ENCODE results near the gene ABHD12. TPM values are rescaled to one million over a fixed set of nuclear protein-coding genes. Genes with fewer than 3 reads are reported as not detected.
A peak's percentile ranks its signal among the peaks of the same experiment; 100 is the strongest.

ABHD12 gene
- total and polyA plus RNA-seq, 10 of the 15 experiments (the other 5 are each of a cell fraction or from before 2014, with no cell fraction given) = 1.5 to 61.8 (median 26.7) TPM

GRCh38 chr20:25308083-25308491 lies 82.5 kb downstream of the ABHD12 start:
- ChIA-PET SMC1A (ENCODE audit: uncharacterized antibody, unreplicated experiment) (interaction anchor here (1.0 to 2.6 kb wide), 3 partner anchors 9 to 244 kb away, joined by 3 to 7 read pairs (median 6); no protein-coding TSS in a partner anchor), CTCF (interaction anchor here (1.1 to 2.0 kb wide), 3 partner anchors 11 to 91 kb away, joined by 3 to 7 read pairs (median 6); no protein-coding TSS in a partner anchor), RAD21 (ENCODE audit: unreplicated experiment) (no interaction called here), POLR2A (no interaction called here)
- no peak overlapping the region for H3K27ac ChIP-seq (ENCODE audit: control insufficient read depth, insufficient read depth)
- in situ Hi-C loops (cut with MboI) (no loop called here), intact Hi-C loops (cut with micrococcal nuclease; ENCODE audit: unreplicated experiment) (no loop called here)
- WGBS (ENCODE audit: insufficient coverage, insufficient replicate concordance, low lambda C conversion rate, missing lambda C conversion rate) = 70% methylated on average over 13 of the region's 13 CpGs
- H3K79me2 ChIP-seq (ENCODE audit: control insufficient read depth, insufficient read depth, low read length) = no peaks in the 10 kb centered on the region
- H3K27me3 ChIP-seq (replicated peaks in 1 of 2; ENCODE audit: control insufficient read depth in 2 of 2, insufficient read depth in 2 of 2, low read length in 1 of 2) = no peaks in the 10 kb centered on the region
- BruUV-seq (replicated peaks) = no TSS peak
- H4K20me1 ChIP-seq (ENCODE audit: control insufficient read depth, insufficient read depth) = no peaks in the 10 kb centered on the region
- FAIRE-seq (no peak), ATAC-seq (no peak), DNase-seq (ENCODE audit: low read depth, low spot score) (no peak)
- no peak overlapping the region for H2AFZ ChIP-seq (ENCODE audit: control insufficient read depth, low read depth, low read length)
- H3K4me3 ChIP-seq = no peak overlapping the region
- peaks cover 10 to 16% of the 10 kb centered on the region in 2 experiments; a peak in 3 of 4 replicates for H3K36me3 ChIP-seq (ENCODE audit: control insufficient read depth in 2 of 2, insufficient read depth in 2 of 2, low read length in 1 of 2)
- H3K9me3 ChIP-seq (replicated peaks; ENCODE audit: control insufficient read depth, insufficient read depth, low read length) = no peaks in the 10 kb centered on the region
- peaks cover 28% of the 10 kb centered on the region for H3K4me1 ChIP-seq (ENCODE audit: control insufficient read depth, insufficient read depth, low read length)
- TF ChIP-seq SPI1 (IDR thresholded peaks at IDR 0.05; ENCODE audit: borderline replicate concordance, insufficient read depth, low read depth, low read length) = peak; percentile 27; the same call in 1 of the 2 replicates
- TF ChIP-seq POLR2AphosphoS2 (IDR thresholded peaks at IDR 0.05; ENCODE audit: low read depth, low read length) = no peak
- H3K4me2 ChIP-seq (ENCODE audit: control insufficient read depth, insufficient read depth) = no peak overlapping the region
- H3K9ac ChIP-seq (ENCODE audit: control insufficient read depth, insufficient read depth, low read length) = no peak overlapping the region

GRCh38 chr20:25306991-25307903 lies 83.4 kb downstream of the ABHD12 start:
- H3K4me1 ChIP-seq (ENCODE audit: control insufficient read depth, insufficient read depth, low read length) = peaks cover 28% of the 10 kb centered on the region
- H3K4me3 ChIP-seq = no peak overlapping the region
- H3K9ac ChIP-seq (ENCODE audit: control insufficient read depth, insufficient read depth, low read length) = no peak overlapping the region
- no peaks in the 10 kb centered on the region for H3K9me3 ChIP-seq (replicated peaks; ENCODE audit: control insufficient read depth, insufficient read depth, low read length)
- in situ Hi-C loops (cut with MboI) (no loop called here), intact Hi-C loops (cut with micrococcal nuclease; ENCODE audit: unreplicated experiment) (no loop called here)
- RAD21 ChIA-PET (ENCODE audit: unreplicated experiment) = no interaction called here
- POLR2A ChIA-PET = no interaction called here
- DNase-seq (ENCODE audit: low read depth, low spot score) = no peak
- H3K27ac ChIP-seq (ENCODE audit: control insufficient read depth, insufficient read depth) = no peak overlapping the region
- no peaks in the 10 kb centered on the region for H4K20me1 ChIP-seq (ENCODE audit: control insufficient read depth, insufficient read depth)
- 92% methylated on average over 10 of the region's 10 CpGs for WGBS (ENCODE audit: insufficient coverage, insufficient replicate concordance, low lambda C conversion rate, missing lambda C conversion rate)
- peaks cover 10 to 21% of the 10 kb centered on the region in 2 experiments; a peak in 3 of 4 replicates for H3K36me3 ChIP-seq (ENCODE audit: control insufficient read depth in 2 of 2, insufficient read depth in 2 of 2, low read length in 1 of 2)
- CTCF ChIA-PET = interaction anchor here (1.3 to 2.0 kb wide), 2 partner anchors 12 to 92 kb away, joined by 6 to 7 read pairs; no protein-coding TSS in a partner anchor
- FAIRE-seq = no peak
- SMC1A ChIA-PET (ENCODE audit: uncharacterized antibody, unreplicated experiment) = interaction anchor here (1.0 to 2.6 kb wide), 3 partner anchors 8 to 243 kb away, joined by 3 to 7 read pairs (median 6); no protein-coding TSS in a partner anchor
- H2AFZ ChIP-seq (ENCODE audit: control insufficient read depth, low read depth, low read length) = no peak overlapping the region
- ATAC-seq = no peak
- no peaks in the 10 kb centered on the region for H3K27me3 ChIP-seq (replicated peaks in 1 of 2; ENCODE audit: control insufficient read depth in 2 of 2, insufficient read depth in 2 of 2, low read length in 1 of 2)
- H3K4me2 ChIP-seq (ENCODE audit: control insufficient read depth, insufficient read depth) = no peak overlapping the region
- BruUV-seq (replicated peaks) = no TSS peak
- no peaks in the 10 kb centered on the region for H3K79me2 ChIP-seq (ENCODE audit: control insufficient read depth, insufficient read depth, low read length)
- TF ChIP-seq LARP7 (IDR thresholded peaks at IDR 0.05) (no peak), WRNIP1 (IDR thresholded peaks at IDR 0.05; ENCODE audit: borderline replicate concordance, low read depth, low read length) (no peak), NBN (IDR thresholded peaks at IDR 0.05) (no peak), ZNF217 (IDR thresholded peaks at IDR 0.05) (no peak), ASH2L (IDR thresholded peaks at IDR 0.05; ENCODE audit: borderline replicate concordance, low read depth) (no peak), ZBTB11 (CRISPR knock-in tag; IDR thresholded peaks at IDR 0.05) (no peak), HDAC6 (IDR thresholded peaks at IDR 0.05; ENCODE audit: unreplicated experiment) (no peak), KLF5 (IDR thresholded peaks at IDR 0.05; ENCODE audit: partially characterized antibody) (no peak), FOXM1 (IDR thresholded peaks at IDR 0.05; ENCODE audit: low read depth, low read length) (no peak), TARDBP (IDR thresholded peaks at IDR 0.05; ENCODE audit: borderline replicate concordance) (no peak)
